PFSK-1 (cell line): ENCODE measurements around the gene SLC30A1.

ENCODE experiments used
- TAF1 ChIP-seq: IDR thresholded peaks from 2 replicates; pipeline ENCODE4 v1.6.1; 2012; ENCODE audit warnings: low read length, control low read depth, borderline replicate concordance; ENCODE audit not compliant: insufficient read depth
- TF ChIP-seq, protein P1 (sequence below), 2 experiments: IDR thresholded peaks; 2 replicates each; pipeline versions ENCODE4 v1.6.1 to v1.8.0; 2011 to 2012; ENCODE audit warnings: low read depth in 2 of 2, low read length in 2 of 2, control low read depth in 1 of 2, inconsistent platforms in 1 of 2, mild to moderate bottlenecking in 1 of 2, moderate library complexity in 1 of 2; ENCODE audit not compliant: insufficient read depth in 1 of 2

DNA sequence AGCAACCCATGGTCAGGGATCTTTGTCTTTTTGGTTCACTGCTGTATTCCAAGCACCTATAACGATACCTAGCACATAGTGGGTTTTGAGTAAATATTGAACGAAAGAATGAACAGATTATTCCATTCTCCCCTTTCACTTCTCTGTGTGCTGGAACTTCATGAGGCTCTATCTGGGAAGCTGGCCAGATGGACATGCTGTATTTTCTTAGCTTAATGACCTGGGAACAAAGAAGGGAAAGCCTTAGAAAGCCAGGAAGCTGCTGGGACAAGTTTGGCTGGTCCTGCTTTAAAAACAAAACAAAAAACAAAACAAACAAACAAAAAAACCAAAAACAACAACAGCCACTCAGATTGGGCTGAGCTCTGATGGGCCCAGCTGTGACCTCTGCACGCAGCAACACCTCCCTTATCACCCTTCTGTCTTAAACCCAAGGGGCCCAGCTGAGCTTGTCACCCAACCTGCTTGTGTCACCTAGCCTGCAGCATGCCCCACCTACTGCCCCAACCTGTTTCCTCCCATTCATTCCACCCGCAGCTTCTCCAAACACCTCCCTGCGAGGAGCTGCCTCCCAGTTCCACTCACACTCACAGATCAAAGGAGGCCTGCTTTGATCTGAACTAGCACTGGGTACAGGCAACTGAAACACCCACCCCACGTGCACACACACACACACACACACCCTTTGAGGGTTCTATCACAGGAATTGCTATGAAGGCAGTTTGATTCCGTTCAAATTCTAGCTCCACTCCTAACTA is 37.1 kb downstream of the SLC30A1 start:
- TF ChIP-seq, protein P1, sequence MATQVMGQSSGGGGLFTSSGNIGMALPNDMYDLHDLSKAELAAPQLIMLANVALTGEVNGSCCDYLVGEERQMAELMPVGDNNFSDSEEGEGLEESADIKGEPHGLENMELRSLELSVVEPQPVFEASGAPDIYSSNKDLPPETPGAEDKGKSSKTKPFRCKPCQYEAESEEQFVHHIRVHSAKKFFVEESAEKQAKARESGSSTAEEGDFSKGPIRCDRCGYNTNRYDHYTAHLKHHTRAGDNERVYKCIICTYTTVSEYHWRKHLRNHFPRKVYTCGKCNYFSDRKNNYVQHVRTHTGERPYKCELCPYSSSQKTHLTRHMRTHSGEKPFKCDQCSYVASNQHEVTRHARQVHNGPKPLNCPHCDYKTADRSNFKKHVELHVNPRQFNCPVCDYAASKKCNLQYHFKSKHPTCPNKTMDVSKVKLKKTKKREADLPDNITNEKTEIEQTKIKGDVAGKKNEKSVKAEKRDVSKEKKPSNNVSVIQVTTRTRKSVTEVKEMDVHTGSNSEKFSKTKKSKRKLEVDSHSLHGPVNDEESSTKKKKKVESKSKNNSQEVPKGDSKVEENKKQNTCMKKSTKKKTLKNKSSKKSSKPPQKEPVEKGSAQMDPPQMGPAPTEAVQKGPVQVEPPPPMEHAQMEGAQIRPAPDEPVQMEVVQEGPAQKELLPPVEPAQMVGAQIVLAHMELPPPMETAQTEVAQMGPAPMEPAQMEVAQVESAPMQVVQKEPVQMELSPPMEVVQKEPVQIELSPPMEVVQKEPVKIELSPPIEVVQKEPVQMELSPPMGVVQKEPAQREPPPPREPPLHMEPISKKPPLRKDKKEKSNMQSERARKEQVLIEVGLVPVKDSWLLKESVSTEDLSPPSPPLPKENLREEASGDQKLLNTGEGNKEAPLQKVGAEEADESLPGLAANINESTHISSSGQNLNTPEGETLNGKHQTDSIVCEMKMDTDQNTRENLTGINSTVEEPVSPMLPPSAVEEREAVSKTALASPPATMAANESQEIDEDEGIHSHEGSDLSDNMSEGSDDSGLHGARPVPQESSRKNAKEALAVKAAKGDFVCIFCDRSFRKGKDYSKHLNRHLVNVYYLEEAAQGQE (IDR thresholded peaks at IDR 0.05; ENCODE audit: insufficient read depth in 1 of 2, low read depth in 2 of 2, low read length in 2 of 2): no peak
- TF ChIP-seq TAF1: no peak
